Suprapubic skin (tissue), 4 donors: ENCODE results near the gene EIF5A2. TPM values are rescaled to one million over a fixed set of nuclear protein-coding genes. Genes with fewer than 3 reads are reported as not detected.

Experiments used
- DNase-seq, 2 donors: peaks; one replicate each; pipeline ENCODE4 v3.0.0-alpha.2; 2019; ENCODE audit warnings: low spot score in 2 of 2
- H3K27ac ChIP-seq: fragments of 200-600 bp; sonication (generic); one replicate; pipeline ENCODE4 v1.5.1; 2019
- H3K27me3 ChIP-seq: fragments of 200-600 bp; sonication (generic); one replicate; pipeline ENCODE4 v1.5.1; 2019
- H3K36me3 ChIP-seq: fragments of 200-600 bp; sonication (generic); one replicate; pipeline ENCODE4 v1.5.1; 2019
- H3K4me1 ChIP-seq: fragments of 200-600 bp; sonication (generic); one replicate; pipeline ENCODE4 v1.5.1; 2019
- H3K4me3 ChIP-seq: fragments of 200-600 bp; sonication (generic); one replicate; pipeline ENCODE4 v1.5.1; 2019; ENCODE audit warnings: mild to moderate bottlenecking
- H3K9me3 ChIP-seq: fragments of 200-600 bp; sonication (generic); one replicate; pipeline ENCODE4 v1.5.1; 2019
- CTCF ChIP-seq, 2 donors: fragments of 200-600 bp in 1 of 2; fragments of 450-650 bp in 1 of 2; sonication (generic) in 1 of 2; IDR thresholded peaks; one replicate each; pipeline ENCODE4 v1.5.1; 2016 to 2019; ENCODE audit warnings: antibody characterized with exemption in 2 of 2, mild to moderate bottlenecking in 1 of 2, moderate library complexity in 1 of 2
- EP300 ChIP-seq: sonication (generic); formaldehyde crosslinking; IDR thresholded peaks from one replicate; pipeline ENCODE4 v1.6.1; 2017; ENCODE audit warnings: antibody characterized with exemption
- POLR2A ChIP-seq, 2 donors: fragments of 450-650 bp; IDR thresholded peaks; one replicate each; pipeline ENCODE4 v1.6.1; 2017; ENCODE audit warnings: antibody characterized with exemption in 2 of 2, mild to moderate bottlenecking in 2 of 2, moderate library complexity in 2 of 2
- POLR2AphosphoS5 ChIP-seq, 3 donors: sonication (generic); formaldehyde crosslinking; IDR thresholded peaks; one replicate each; pipeline ENCODE4 v1.6.1; 2017; ENCODE audit warnings: antibody characterized with exemption in 3 of 3
- WGBS: methylation state at CpG from one replicate; pipeline ENCODE4 v1.1.5; 2018; 5-methylcytosine and 5-hydroxymethylcytosine counted together
- total RNA-seq, 4 donors: library from RNA; depleted of rRNA; stranded (reverse); fragments of >200 nt; gene quantifications; one replicate each; pipeline ENCODE4 v1.1.0, GENCODE V29; 2016

EIF5A2 gene
- total RNA-seq, 4 donors from 2014 or later = 1.9 to 5.3 (median 3.5) TPM

GRCh38 chr3:170862618-170863374 is 45.6 kb downstream of the EIF5A2 start:
- H3K27ac ChIP-seq = no peak overlapping the region
- peaks cover 7% of the 10 kb centered on the region for H3K4me1 ChIP-seq
- no peaks in the 10 kb centered on the region for H3K9me3 ChIP-seq
- H3K4me3 ChIP-seq = no peak overlapping the region
- 62% methylated on average over 10 of the region's 10 CpGs for WGBS
- TF ChIP-seq EP300 (no peak), POLR2AphosphoS5 (IDR thresholded peaks at IDR 0.05) (no peak), POLR2A (IDR thresholded peaks at IDR 0.05) (no peak), CTCF (IDR thresholded peaks at IDR 0.05) (no peak)
- peaks cover 33% of the 10 kb centered on the region for H3K36me3 ChIP-seq
- no peaks in the 10 kb centered on the region for H3K27me3 ChIP-seq
- DNase-seq = no peak

GRCh38 chr3:170858599-170858998 is 49.8 kb downstream of the EIF5A2 start:
- H3K9me3 ChIP-seq = no peaks in the 10 kb centered on the region
- H3K4me1 ChIP-seq = no peaks in the 10 kb centered on the region
- DNase-seq = no peak
- 84% methylated on average over 5 of the region's 5 CpGs for WGBS
- H3K36me3 ChIP-seq = no peaks in the 10 kb centered on the region
- TF ChIP-seq POLR2AphosphoS5 (IDR thresholded peaks at IDR 0.05) = no peak
- no peak for TF ChIP-seq POLR2A (IDR thresholded peaks at IDR 0.05)
- no peak for TF ChIP-seq CTCF (IDR thresholded peaks at IDR 0.05)
- no peak for TF ChIP-seq EP300
- H3K27me3 ChIP-seq = no peaks in the 10 kb centered on the region
- H3K27ac ChIP-seq = no peak overlapping the region
- H3K4me3 ChIP-seq = no peak overlapping the region

GRCh38 chr3:170852324-170852723 is 56.1 kb downstream of the EIF5A2 start:
- WGBS = 63% methylated on average over 4 of the region's 4 CpGs
- TF ChIP-seq EP300 (no peak), CTCF (IDR thresholded peaks at IDR 0.05) (no peak), POLR2A (IDR thresholded peaks at IDR 0.05) (no peak), POLR2AphosphoS5 (IDR thresholded peaks at IDR 0.05) (no peak)
- no peak for DNase-seq

GRCh38 chr3:170848292-170848917 is 60.0 kb downstream of the EIF5A2 start:
- H3K27me3 ChIP-seq = no peaks in the 10 kb centered on the region
- H3K4me1 ChIP-seq = no peaks in the 10 kb centered on the region
- H3K27ac ChIP-seq = no peak overlapping the region
- WGBS = 91% methylated on average over 2 of the region's 2 CpGs
- peak in 1 of 2 donors; percentile 19 for TF ChIP-seq CTCF (IDR thresholded peaks at IDR 0.05)
- TF ChIP-seq POLR2A (IDR thresholded peaks at IDR 0.05) = no peak
- DNase-seq = no peak
- no peaks in the 10 kb centered on the region for H3K9me3 ChIP-seq
- no peak overlapping the region for H3K4me3 ChIP-seq
- no peaks in the 10 kb centered on the region for H3K36me3 ChIP-seq

More at GRCh38 chr3:170852324-170852723, 56.1 kb downstream of the EIF5A2 start:
- H3K27ac ChIP-seq = no peak overlapping the region
- H3K4me3 ChIP-seq = no peak overlapping the region
- no peaks in the 10 kb centered on the region for H3K36me3 ChIP-seq
- H3K27me3 ChIP-seq = no peaks in the 10 kb centered on the region
- H3K4me1 ChIP-seq = no peaks in the 10 kb centered on the region
- H3K9me3 ChIP-seq = no peaks in the 10 kb centered on the region

GRCh38 chr3:170844377-170844776 is 64.1 kb downstream of the EIF5A2 start:
- DNase-seq = no peak
- TF ChIP-seq POLR2A (IDR thresholded peaks at IDR 0.05) = no peak
- no peak for TF ChIP-seq CTCF (IDR thresholded peaks at IDR 0.05)
- no peak for TF ChIP-seq POLR2AphosphoS5 (IDR thresholded peaks at IDR 0.05)
- no peak for TF ChIP-seq EP300
- no peaks in the 10 kb centered on the region for H3K4me1 ChIP-seq
- H3K9me3 ChIP-seq = no peaks in the 10 kb centered on the region
- H3K36me3 ChIP-seq = no peaks in the 10 kb centered on the region
- no peak overlapping the region for H3K4me3 ChIP-seq
- H3K27me3 ChIP-seq = no peaks in the 10 kb centered on the region
- H3K27ac ChIP-seq = no peak overlapping the region
